Cerebellar nuclear complex (tissue), 1 donor: ENCODE results near the gene CENPO.

Experiments
- DNase-seq, 2 experiments: peaks; one replicate each; lab custom pipeline; 2025; lab: John Stamatoyannopoulos, UW

Gene CENPO

GRCh38 chr2:24863641-24864040 is 70.4 kb downstream of the CENPO start:
- no peak for DNase-seq

- no peak for DNase-seq
Measured at GRCh38 chr2:24866946-24867345, 73.7 kb downstream of the CENPO start.

GRCh38 chr2:24870440-24870839 is 77.2 kb downstream of the CENPO start:
- DNase-seq = no peak

GRCh38 chr2:24870891-24871705 is 77.9 kb downstream of the CENPO start:
- DNase-seq = no peak

GRCh38 chr2:24871852-24872333 is 78.7 kb downstream of the CENPO start:
- DNase-seq = peak in 1 of 2 experiments; percentile 24
